NB4 (cell line): ENCODE measurements around the gene TMOD1.

Experiments used
- CTCF ChIP-seq: IDR thresholded peaks from one replicate; pipeline ENCODE4 v1.5.1; 2012; ENCODE audit warnings: low read depth, low read length
- POLR2A ChIP-seq: IDR thresholded peaks from 2 replicates; pipeline ENCODE4 v1.6.1; 2011; ENCODE audit warnings: mild to moderate bottlenecking; ENCODE audit not compliant: insufficient read length; ENCODE audit errors: extremely low read depth

DNA sequence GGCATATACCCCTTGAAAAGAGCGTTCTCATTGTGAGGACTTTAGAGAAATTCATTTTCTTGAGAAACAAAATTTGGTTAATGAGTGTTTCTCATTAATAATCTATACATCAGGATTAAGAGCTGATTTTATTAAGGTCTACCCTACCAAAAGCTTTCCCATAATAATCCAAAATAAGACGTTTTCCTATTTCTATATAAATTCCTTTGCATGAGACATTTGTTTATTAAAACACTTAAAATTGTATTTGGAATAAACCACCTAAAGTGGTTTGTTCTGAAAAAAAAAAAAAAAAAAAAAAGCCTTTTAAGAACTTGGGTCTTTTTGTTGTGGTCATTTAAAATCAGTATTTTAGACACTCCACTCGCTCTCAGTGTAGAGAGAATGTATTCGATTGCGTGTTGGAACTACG, 695 bp upstream of the TMOD1 start:
- TF ChIP-seq CTCF (no peak), POLR2A (no peak)
